Measurements from ENCODE around the gene ZNF688. TPM values are rescaled to one million over a fixed set of nuclear protein-coding genes. Genes with fewer than 3 reads are reported as not detected.

The ZNF688 gene
- total and polyA plus RNA-seq, 2 experiments from 2014 or later: 4.0 to 4.4 TPM

DNA sequence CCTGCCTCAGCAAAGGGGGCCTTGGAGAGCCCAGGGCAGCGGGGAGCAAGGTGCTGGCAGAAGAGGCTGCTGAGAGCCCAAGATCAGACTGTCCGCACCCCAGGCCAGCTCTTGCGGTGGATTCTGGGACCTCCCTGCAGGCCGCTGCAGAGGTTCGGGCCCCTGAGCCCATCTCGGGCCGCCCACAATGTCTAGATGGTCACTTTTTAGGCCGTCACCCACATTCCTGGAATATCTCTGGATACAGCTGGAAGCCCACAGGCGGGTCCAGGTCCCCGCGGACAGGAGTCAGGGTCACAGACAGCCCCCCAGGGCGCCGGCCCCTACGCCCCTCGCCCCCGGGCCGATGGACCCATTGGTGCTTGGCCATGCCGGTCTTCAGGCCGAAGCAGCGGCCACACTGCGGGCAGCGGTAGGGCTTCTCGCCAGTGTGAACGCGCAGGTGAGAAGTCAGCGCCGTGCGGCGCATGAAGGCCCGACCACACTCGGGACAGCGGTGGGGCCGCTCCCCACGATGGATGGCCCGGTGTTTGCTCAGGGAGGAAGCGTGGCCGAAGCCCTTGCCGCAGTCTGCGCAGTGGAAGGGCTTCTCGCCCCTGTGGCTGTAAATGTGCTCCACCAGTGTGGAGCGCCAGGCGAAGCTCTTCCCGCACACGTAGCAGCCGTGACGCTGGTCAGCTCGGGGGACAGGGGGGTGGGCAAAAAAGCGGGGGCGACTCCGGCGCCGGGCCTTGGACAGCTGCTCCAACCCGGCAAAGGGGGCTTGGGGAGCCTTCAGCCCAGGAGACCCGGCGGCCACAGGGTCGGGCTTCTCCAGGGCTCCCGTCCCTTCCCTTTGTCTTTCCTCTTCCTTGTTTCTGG is 39.0 kb downstream of the ZNF688 start:
- no peaks in the 10 kb centered on the region for H3K9me2 ChIP-seq (ENCODE audit: insufficient read depth)
- peak overlapping the region; percentile 67; the same call in 1 of the 2 replicates for H3K4me3 ChIP-seq
- H3K79me2 ChIP-seq (replicated peaks; ENCODE audit: insufficient read depth): peaks cover 6% of the 10 kb centered on the region; the same call in 1 of the 2 replicates
- H3K4me1 ChIP-seq (ENCODE audit: insufficient read depth): peaks cover 23% of the 10 kb centered on the region
- no peak overlapping the region for H3K27ac ChIP-seq (ENCODE audit: low read depth)
- H3F3A ChIP-seq (replicated peaks; ENCODE audit: low read depth): peaks cover 23% of the 10 kb centered on the region
- TF ChIP-seq REST (IDR thresholded peaks at IDR 0.05; ENCODE audit: unreplicated experiment) (no peak), EZH2phosphoT487 (IDR thresholded peaks at IDR 0.05; ENCODE audit: unreplicated experiment) (no peak), CTCF (conservative IDR thresholded peaks at IDR 0.05; ENCODE audit: low read depth in 2 of 2) (no peak), ETS1 (IDR thresholded peaks at IDR 0.05) (no peak), EZH2 (IDR thresholded peaks at IDR 0.05; ENCODE audit: low read depth, unreplicated experiment) (no peak), POLR2AphosphoS5 (IDR thresholded peaks at IDR 0.05; ENCODE audit: low read depth) (no peak)
- DNase-seq (ENCODE audit: low spot score) (no peak), ATAC-seq (no peak)
- Mint-ChIP-seq H3K27ac (peak overlapping the region; percentile 86; the same call in 1 of the 2 replicates), H3K4me1 (peaks cover 31% of the 10 kb centered on the region), H3K27me3 (ENCODE audit: insufficient read depth, low read depth, poor library complexity) (peaks cover 17% of the 10 kb centered on the region), H3K4me3 (peak overlapping the region; percentile 71), H3K9me3 (no peaks in the 10 kb centered on the region), H3K36me3 (ENCODE audit: low read depth) (peaks cover 26% of the 10 kb centered on the region)
- H4K20me1 ChIP-seq (replicated peaks; ENCODE audit: insufficient read depth): no peaks in the 10 kb centered on the region
- no peak overlapping the region for H2AFZ ChIP-seq
- peak overlapping the region; percentile 82 for H3K4me2 ChIP-seq
- H3K36me3 ChIP-seq (ENCODE audit: insufficient read depth): no peaks in the 10 kb centered on the region
- H3K27me3 ChIP-seq (ENCODE audit: insufficient read depth): no peaks in the 10 kb centered on the region

Data from GM23338 (cell line).